SK-N-SH (cell line): Measurements from ENCODE around the gene MMAA.
"Not testable (repeated sequence)": the region's sequence is repeated elsewhere in the genome, so short reads cannot be mapped to it uniquely, and the experiment has no call there.

ENCODE experiments used
- EP300 ChIP-seq, 2 experiments: IDR thresholded peaks; 2 replicates each; pipeline versions ENCODE4 v1.4.0 to v1.6.1; 2012; ENCODE audit warnings: borderline replicate concordance in 1 of 2, low read depth in 1 of 2, low read length in 1 of 2
- EZH2phosphoT487 ChIP-seq: fragments of 200-600 bp; sonication (generic); IDR thresholded peaks from 2 replicates; pipeline ENCODE4 v1.6.1; 2017; ENCODE audit warnings: low read depth, mixed run types, mild to moderate bottlenecking, antibody characterized with exemption, moderate library complexity, borderline replicate concordance
- MXI1 ChIP-seq: IDR thresholded peaks from 2 replicates; pipeline ENCODE4 v1.6.1; 2012; ENCODE audit warnings: mild to moderate bottlenecking, low read depth, low read length, improper control_type of control experiment
- NFIC ChIP-seq: IDR thresholded peaks from 2 replicates; pipeline ENCODE4 v1.4.0; 2012; ENCODE audit warnings: borderline replicate concordance
- POLR2AphosphoS5 ChIP-seq: IDR thresholded peaks from 2 replicates; pipeline ENCODE4 v1.6.1; 2012; ENCODE audit warnings: low read depth, low read length
- RAD21 ChIP-seq: IDR thresholded peaks from 2 replicates; pipeline ENCODE4 v1.6.1; 2012; ENCODE audit warnings: mild to moderate bottlenecking, low read length
- REST ChIP-seq: IDR thresholded peaks from 2 replicates; pipeline ENCODE4 v1.6.1; 2012; ENCODE audit warnings: mild to moderate bottlenecking, low read depth, low read length, moderate library complexity
- TAF1 ChIP-seq: IDR thresholded peaks from 2 replicates; pipeline ENCODE4 v1.6.1; 2012; ENCODE audit warnings: low read depth, mild to moderate bottlenecking, low read length, moderate library complexity, borderline replicate concordance
- USF2 ChIP-seq: fragments of 150-350 bp; IDR thresholded peaks from 2 replicates; pipeline ENCODE4 v1.6.1; 2017; ENCODE audit warnings: antibody characterized with exemption, low read length, low read depth, borderline replicate concordance
- ZBTB33 ChIP-seq: IDR thresholded peaks from 2 replicates; pipeline ENCODE4 v1.4.0; 2012; ENCODE audit warnings: low read depth, borderline replicate concordance
- TF ChIP-seq, protein P1 (sequence below): fragments of 200-600 bp; sonication (generic); IDR thresholded peaks from 2 replicates; pipeline ENCODE4 v1.6.1; 2017; ENCODE audit warnings: antibody characterized with exemption, mild to moderate bottlenecking, moderate library complexity
- TF ChIP-seq, protein P2 (sequence below): IDR thresholded peaks from 2 replicates; pipeline ENCODE4 v1.4.0; 2012; ENCODE audit warnings: low read depth
- TF ChIP-seq, protein P3 (sequence below): IDR thresholded peaks from 2 replicates; pipeline ENCODE4; 2012

GRCh38 chr4:145640236-145640635 is 21.1 kb downstream of the MMAA start:
- not testable (repeated sequence) for TF ChIP-seq POLR2AphosphoS5; NFIC; MXI1; USF2; ZBTB33; EP300 (IDR thresholded peaks at IDR 0.05; ENCODE audit: borderline replicate concordance in 1 of 2, low read depth in 1 of 2, low read length in 1 of 2); REST; RAD21; TAF1; EZH2phosphoT487
- TF ChIP-seq, protein P1, sequence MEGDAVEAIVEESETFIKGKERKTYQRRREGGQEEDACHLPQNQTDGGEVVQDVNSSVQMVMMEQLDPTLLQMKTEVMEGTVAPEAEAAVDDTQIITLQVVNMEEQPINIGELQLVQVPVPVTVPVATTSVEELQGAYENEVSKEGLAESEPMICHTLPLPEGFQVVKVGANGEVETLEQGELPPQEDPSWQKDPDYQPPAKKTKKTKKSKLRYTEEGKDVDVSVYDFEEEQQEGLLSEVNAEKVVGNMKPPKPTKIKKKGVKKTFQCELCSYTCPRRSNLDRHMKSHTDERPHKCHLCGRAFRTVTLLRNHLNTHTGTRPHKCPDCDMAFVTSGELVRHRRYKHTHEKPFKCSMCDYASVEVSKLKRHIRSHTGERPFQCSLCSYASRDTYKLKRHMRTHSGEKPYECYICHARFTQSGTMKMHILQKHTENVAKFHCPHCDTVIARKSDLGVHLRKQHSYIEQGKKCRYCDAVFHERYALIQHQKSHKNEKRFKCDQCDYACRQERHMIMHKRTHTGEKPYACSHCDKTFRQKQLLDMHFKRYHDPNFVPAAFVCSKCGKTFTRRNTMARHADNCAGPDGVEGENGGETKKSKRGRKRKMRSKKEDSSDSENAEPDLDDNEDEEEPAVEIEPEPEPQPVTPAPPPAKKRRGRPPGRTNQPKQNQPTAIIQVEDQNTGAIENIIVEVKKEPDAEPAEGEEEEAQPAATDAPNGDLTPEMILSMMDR = not testable (repeated sequence)
- TF ChIP-seq, protein P2, sequence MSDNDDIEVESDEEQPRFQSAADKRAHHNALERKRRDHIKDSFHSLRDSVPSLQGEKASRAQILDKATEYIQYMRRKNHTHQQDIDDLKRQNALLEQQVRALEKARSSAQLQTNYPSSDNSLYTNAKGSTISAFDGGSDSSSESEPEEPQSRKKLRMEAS = not testable (repeated sequence)
- TF ChIP-seq, protein P3, sequence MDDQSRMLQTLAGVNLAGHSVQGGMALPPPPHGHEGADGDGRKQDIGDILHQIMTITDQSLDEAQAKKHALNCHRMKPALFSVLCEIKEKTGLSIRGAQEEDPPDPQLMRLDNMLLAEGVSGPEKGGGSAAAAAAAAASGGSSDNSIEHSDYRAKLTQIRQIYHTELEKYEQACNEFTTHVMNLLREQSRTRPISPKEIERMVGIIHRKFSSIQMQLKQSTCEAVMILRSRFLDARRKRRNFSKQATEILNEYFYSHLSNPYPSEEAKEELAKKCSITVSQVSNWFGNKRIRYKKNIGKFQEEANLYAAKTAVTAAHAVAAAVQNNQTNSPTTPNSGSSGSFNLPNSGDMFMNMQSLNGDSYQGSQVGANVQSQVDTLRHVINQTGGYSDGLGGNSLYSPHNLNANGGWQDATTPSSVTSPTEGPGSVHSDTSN = not testable (repeated sequence)
